H9 (cell line): ENCODE results near the gene FCHSD2. TPM values are rescaled to one million over a fixed set of nuclear protein-coding genes. Genes with fewer than 3 reads are reported as not detected.
"Not testable (repeated sequence)": the region's sequence is repeated elsewhere in the genome, so short reads cannot be mapped to it uniquely, and the experiment has no call there.

Experiments used
- DNase-seq: peaks from one replicate; pipeline ENCODE4 v3.0.0-alpha.2; 2017
- H2AFZ ChIP-seq: one replicate; pipeline ENCODE4 v1.6.1; 2013; ENCODE audit warnings: mild to moderate bottlenecking, low read length, control low read depth, moderate library complexity
- H2AK5ac ChIP-seq: 2 replicates; pipeline ENCODE4 v1.6.1; 2013; ENCODE audit warnings: low read length, control low read depth, mixed read lengths; ENCODE audit not compliant: insufficient read length
- H2BK120ac ChIP-seq: one replicate; pipeline ENCODE4 v1.6.1; 2013; ENCODE audit warnings: low read depth, mild to moderate bottlenecking, low read length, control low read depth, inconsistent platforms; ENCODE audit not compliant: poor library complexity, severe bottlenecking
- H2BK12ac ChIP-seq: 2 replicates; pipeline ENCODE4 v1.6.1; 2013; ENCODE audit warnings: low read length, control low read depth, mixed read lengths, low read depth; ENCODE audit not compliant: insufficient read length
- H2BK15ac ChIP-seq: 2 replicates; pipeline ENCODE4 v1.6.1; 2013; ENCODE audit warnings: low read depth, low read length, control low read depth
- H2BK20ac ChIP-seq: one replicate; pipeline ENCODE4 v1.6.1; 2013; ENCODE audit warnings: low read depth, mild to moderate bottlenecking, low read length, control low read depth, inconsistent platforms; ENCODE audit not compliant: poor library complexity, severe bottlenecking
- H2BK5ac ChIP-seq: 2 replicates; pipeline ENCODE4 v1.6.1; 2013; ENCODE audit warnings: low read length, control low read depth, mixed read lengths; ENCODE audit not compliant: insufficient read length
- H3K14ac ChIP-seq: 2 replicates; pipeline ENCODE4 v1.6.1; 2013; ENCODE audit warnings: low read length, control low read depth; ENCODE audit not compliant: insufficient read depth
- H3K18ac ChIP-seq: 2 replicates; pipeline ENCODE4 v1.6.1; 2013; ENCODE audit warnings: low read depth, mild to moderate bottlenecking, mixed read lengths, low read length, control low read depth; ENCODE audit not compliant: insufficient read length
- H3K23ac ChIP-seq: 2 replicates; pipeline ENCODE4 v1.6.1; 2013; ENCODE audit warnings: low read length, control low read depth, mixed read lengths, low read depth; ENCODE audit not compliant: insufficient read length
- H3K23me2 ChIP-seq: 2 replicates; pipeline ENCODE4 v1.6.1; 2013; ENCODE audit warnings: low read depth, mild to moderate bottlenecking, mixed read lengths, low read length, control low read depth; ENCODE audit not compliant: insufficient read length, poor library complexity, severe bottlenecking
- H3K27ac ChIP-seq: 2 replicates; pipeline ENCODE4 v1.5.1; 2013; ENCODE audit warnings: low read length, control low read depth, mixed read lengths, low read depth; ENCODE audit not compliant: insufficient read length
- H3K27me3 ChIP-seq: 2 replicates; pipeline ENCODE4 v1.6.1; 2013; ENCODE audit warnings: low read length, control low read depth, inconsistent platforms; ENCODE audit not compliant: insufficient read depth
- H3K4ac ChIP-seq: 2 replicates; pipeline ENCODE4 v1.6.1; 2013; ENCODE audit warnings: low read depth, mild to moderate bottlenecking, control low read depth, inconsistent platforms, low read length, moderate library complexity
- H3K4me1 ChIP-seq: 2 replicates; pipeline ENCODE4 v1.6.1; 2013; ENCODE audit warnings: low read length, control low read depth, inconsistent platforms; ENCODE audit not compliant: insufficient read depth
- H3K4me2 ChIP-seq: 2 replicates; pipeline ENCODE4 v1.6.1; 2013; ENCODE audit warnings: low read length, control low read depth, mixed read lengths; ENCODE audit not compliant: insufficient read length, insufficient read depth
- H3K56ac ChIP-seq: 2 replicates; pipeline ENCODE4 v1.6.1; 2013; ENCODE audit warnings: low read depth, mild to moderate bottlenecking, mixed read lengths, low read length, control low read depth; ENCODE audit not compliant: insufficient read length
- H3K79me1 ChIP-seq: 2 replicates; pipeline ENCODE4 v1.6.1; 2013; ENCODE audit warnings: low read depth, mild to moderate bottlenecking, moderate library complexity, low read length, control low read depth, inconsistent platforms; ENCODE audit not compliant: insufficient read depth, poor library complexity, severe bottlenecking
- H3K79me2 ChIP-seq: 2 replicates; pipeline ENCODE4 v1.6.1; 2013; ENCODE audit warnings: low read length, control low read depth, inconsistent platforms; ENCODE audit not compliant: insufficient read depth
- H3K9ac ChIP-seq: 2 replicates; pipeline ENCODE4 v1.6.1; 2013; ENCODE audit warnings: low read length, control low read depth, mixed read lengths; ENCODE audit not compliant: insufficient read length; ENCODE audit errors: extremely low read depth
- H3K9me3 ChIP-seq: one replicate; pipeline ENCODE4 v1.6.1; 2013; ENCODE audit warnings: low read depth, low read length, inconsistent platforms; ENCODE audit not compliant: control insufficient read depth
- H3T11ph ChIP-seq: one replicate; pipeline ENCODE4 v1.6.1; 2013; ENCODE audit warnings: mild to moderate bottlenecking, low read length, control low read depth, inconsistent platforms
- H4K20me1 ChIP-seq: one replicate; pipeline ENCODE4 v1.6.1; 2013; ENCODE audit not compliant: control insufficient read depth, insufficient read length, insufficient read depth
- H4K5ac ChIP-seq: 2 replicates; pipeline ENCODE4 v1.6.1; 2013; ENCODE audit warnings: low read depth, mild to moderate bottlenecking, mixed read lengths, low read length, control low read depth; ENCODE audit not compliant: insufficient read length
- H4K8ac ChIP-seq: replicated peaks from 2 replicates; pipeline ENCODE4 v1.6.1; 2013; ENCODE audit warnings: low read length, control low read depth, mixed read lengths, low read depth; ENCODE audit not compliant: insufficient read length
- H4K91ac ChIP-seq: 2 replicates; pipeline ENCODE4 v1.6.1; 2013; ENCODE audit warnings: low read depth, mild to moderate bottlenecking, moderate library complexity, mixed read lengths, low read length, control low read depth; ENCODE audit not compliant: insufficient read length
- H3K27ac Mint-ChIP-seq, 3 experiments: 2 replicates in 2 of 3; 3 replicates in 1 of 3; pipeline ENCODE4 v1.8.0; 2020 to 2021; ENCODE audit warnings: mixed read lengths in 3 of 3, mild to moderate bottlenecking in 1 of 3, moderate library complexity in 1 of 3
- H3K27me3 Mint-ChIP-seq: 2 replicates; pipeline ENCODE4 v1.8.0; 2021; ENCODE audit warnings: low read depth, mild to moderate bottlenecking, moderate library complexity, mixed read lengths
- H3K36me3 Mint-ChIP-seq, 3 experiments: 2 replicates in 2 of 3; 3 replicates in 1 of 3; pipeline ENCODE4 v1.8.0; 2020 to 2021; ENCODE audit warnings: low read depth in 3 of 3, mixed read lengths in 3 of 3; ENCODE audit not compliant: insufficient read depth in 1 of 3
- H3K4me1 Mint-ChIP-seq, 2 experiments: 2 replicates each; pipeline ENCODE4 v1.8.0; 2020; ENCODE audit warnings: mixed read lengths in 2 of 2
- H3K4me3 Mint-ChIP-seq, 2 experiments: 2 replicates in 1 of 2; 3 replicates in 1 of 2; pipeline ENCODE4 v1.8.0; 2020 to 2021; ENCODE audit warnings: mild to moderate bottlenecking in 2 of 2, mixed read lengths in 2 of 2, moderate library complexity in 1 of 2
- H3K9me3 Mint-ChIP-seq, 2 experiments: 2 replicates in 1 of 2; 3 replicates in 1 of 2; pipeline ENCODE4 v1.8.0; 2020; ENCODE audit warnings: mild to moderate bottlenecking in 2 of 2, mixed read lengths in 2 of 2, moderate library complexity in 1 of 2
- CTCF ChIP-seq: fragments of 200-600 bp; sonication (generic); conservative IDR thresholded peaks from 3 replicates; pipeline ENCODE4 v1.8.0; 2021; ENCODE audit warnings: antibody characterized with exemption, mild to moderate bottlenecking
- whole genome bisulfite sequencing: extraction: QIAGEN DNeasy Blood & Tissue Kit; methylation state at CpG from one replicate; pipeline ENCODE4 v1.1.7; 2013; ENCODE audit warnings: missing lambda C conversion rate, low lambda C conversion rate, mixed read lengths; ENCODE audit not compliant: insufficient read length; ENCODE audit errors: extremely low coverage; 5-methylcytosine and 5-hydroxymethylcytosine counted together
- total RNA-seq: library from RNA; stranded (reverse); gene quantifications from 2 replicates; pipeline ENCODE4 v1.2.1, GENCODE V29; 2021

FCHSD2 gene
- total RNA-seq, 1 experiment from 2014 or later, result 17.8 TPM

- Histone ChIP-seq H3K4ac (no peak overlapping the region), H3K14ac (no peak overlapping the region), H4K91ac (no peak overlapping the region), H3K9ac (no peak overlapping the region), H2BK12ac (no peak overlapping the region), H3K18ac (no peak overlapping the region), H3K23ac (no peak overlapping the region), H3K4me2 (no peak overlapping the region), H3K79me1 (no peaks in the 10 kb centered on the region), H3K9me3 (no peaks in the 10 kb centered on the region), H2AFZ (no peak overlapping the region), H3K56ac (no peak overlapping the region), H3K79me2 (no peaks in the 10 kb centered on the region), H2BK5ac (no peak overlapping the region), H4K20me1 (no peaks in the 10 kb centered on the region), H2BK120ac (no peak overlapping the region), H2AK5ac (no peak overlapping the region), H4K5ac (no peak overlapping the region), H3K4me1 (no peaks in the 10 kb centered on the region), H4K8ac (no peak overlapping the region), H2BK15ac (no peak overlapping the region), H3K27me3 (no peaks in the 10 kb centered on the region), H3K27ac (no peak overlapping the region), H3T11ph (no peak overlapping the region), H3K23me2 (no peaks in the 10 kb centered on the region), H2BK20ac (no peak overlapping the region)
- Mint-ChIP-seq H3K9me3 (peaks cover 0 to 4% of the 10 kb centered on the region in 2 experiments; a peak in 1 of 5 replicates), H3K36me3 (peaks cover 0 to 21% (median 16%) of the 10 kb centered on the region in 3 experiments; a peak in 5 of 7 replicates), H3K27ac (no peak overlapping the region), H3K4me3 (no peak overlapping the region), H3K4me1 (peaks cover 8 to 15% of the 10 kb centered on the region in 2 experiments; a peak in 3 of 4 replicates), H3K27me3 (no peaks in the 10 kb centered on the region)
- TF ChIP-seq CTCF, result no peak
- no peak for DNase-seq
Measured at GRCh38 chr11:73124800-73125199, 17.3 kb downstream of the FCHSD2 start.

DNA sequence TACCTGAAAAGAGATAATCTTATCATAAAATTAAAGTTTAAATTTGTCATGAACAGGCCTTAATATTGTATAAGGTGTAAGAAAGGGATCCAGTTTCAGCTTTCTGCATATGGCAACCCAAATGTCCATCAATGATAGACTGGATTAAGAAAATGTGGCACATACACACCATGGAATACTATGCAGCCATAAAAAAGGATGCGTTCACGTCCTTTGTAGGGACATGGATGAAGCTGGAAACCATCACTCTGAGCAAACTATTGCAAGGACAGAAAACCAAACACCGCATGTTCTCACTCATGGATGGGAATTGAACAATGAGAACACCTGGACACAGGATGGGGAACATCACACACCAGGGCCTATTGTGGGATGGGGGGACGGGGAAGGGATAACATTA, 18.2 kb downstream of the FCHSD2 start:
- not testable (repeated sequence) for H3K27me3 Mint-ChIP-seq, H3K79me1 ChIP-seq, H3K9me3 Mint-ChIP-seq, H3K4me3 Mint-ChIP-seq, H4K5ac ChIP-seq, H2AFZ ChIP-seq, H4K91ac ChIP-seq, H2BK20ac ChIP-seq, H2AK5ac ChIP-seq, H4K8ac ChIP-seq, H3K56ac ChIP-seq, H3K9me3 ChIP-seq, H3K9ac ChIP-seq, H2BK120ac ChIP-seq, H3K4me2 ChIP-seq, H3K23me2 ChIP-seq, H4K20me1 ChIP-seq, H3K79me2 ChIP-seq, H3K14ac ChIP-seq, H3T11ph ChIP-seq, H2BK12ac ChIP-seq, H2BK15ac ChIP-seq, DNase-seq, H3K27ac ChIP-seq, H2BK5ac ChIP-seq, H3K27me3 ChIP-seq, H3K18ac ChIP-seq, H3K23ac ChIP-seq, H3K4ac ChIP-seq, H3K27ac Mint-ChIP-seq, H3K4me1 ChIP-seq
- H3K36me3 Mint-ChIP-seq, result peaks cover 0 to 14% (median 11%) of the 10 kb centered on the region in 3 experiments; a peak in 5 of 7 replicates
- WGBS, result no CpG with 5 or more reads among the region's 4 CpGs
- peaks cover 8 to 15% of the 10 kb centered on the region in 2 experiments; a peak in 3 of 4 replicates for H3K4me1 Mint-ChIP-seq
